ENCODE data around the gene CELF1.
"Not testable (repeated sequence)": the region's sequence is repeated elsewhere in the genome, so short reads cannot be mapped to it uniquely, and the experiment has no call there.

Gene CELF1

DNA sequence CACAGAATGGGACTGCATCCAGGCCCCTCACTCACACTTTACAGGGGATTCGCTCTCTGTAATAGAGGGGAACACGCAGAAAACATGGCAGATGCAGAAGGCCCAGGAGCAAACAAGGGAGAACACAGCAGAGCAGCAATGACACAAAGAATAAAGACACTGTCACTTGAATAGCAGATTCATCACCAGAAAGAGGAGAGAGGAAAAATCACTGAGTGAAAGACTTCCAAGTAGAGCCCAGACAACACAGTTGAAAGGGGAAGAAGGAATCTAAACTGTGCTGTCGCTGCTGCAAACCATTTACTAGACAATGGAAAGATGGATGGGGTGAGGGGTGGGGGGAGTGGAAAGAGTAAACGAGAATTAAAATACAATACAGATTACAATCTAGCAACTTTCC, 75.2 kb downstream of the CELF1 start:
- Mint-ChIP-seq H3K4me1 (ENCODE audit: low read depth) (no peaks in the 10 kb centered on the region), H3K36me3 (peaks cover 7% of the 10 kb centered on the region), H3K4me3 (no peak overlapping the region), H3K9me3 (ENCODE audit: low read depth) (no peaks in the 10 kb centered on the region), H3K27me3 (no peaks in the 10 kb centered on the region), H3K27ac (peak overlapping the region; percentile 58)

DNA sequence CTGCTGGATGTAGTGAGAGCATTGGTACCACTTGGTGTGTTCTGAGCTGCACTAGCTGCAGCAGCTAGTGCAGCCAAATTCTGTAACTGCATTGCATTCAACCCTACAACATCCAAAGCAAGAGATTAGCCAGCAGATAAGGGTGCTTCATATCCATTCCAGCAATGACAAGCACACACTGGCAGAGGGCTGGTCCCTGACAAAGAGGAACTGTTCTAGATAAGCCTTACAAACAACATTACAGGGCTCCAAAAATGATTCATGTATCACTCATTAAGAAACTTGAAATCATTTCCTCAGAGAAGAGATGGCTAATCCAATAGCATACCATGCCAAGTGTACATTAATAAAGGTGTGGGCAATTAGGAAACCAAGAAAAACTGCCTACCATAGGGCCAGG, 75.6 kb downstream of the CELF1 start:
- H3K36me3 Mint-ChIP-seq, result peaks cover 7% of the 10 kb centered on the region
- H3K4me1 Mint-ChIP-seq (ENCODE audit: low read depth), result no peaks in the 10 kb centered on the region
- H3K4me3 Mint-ChIP-seq, result no peak overlapping the region
- H3K9me3 Mint-ChIP-seq (ENCODE audit: low read depth), result no peaks in the 10 kb centered on the region
- H3K27ac Mint-ChIP-seq, result peak overlapping the region; percentile 58
- H3K27me3 Mint-ChIP-seq, result no peaks in the 10 kb centered on the region

DNA sequence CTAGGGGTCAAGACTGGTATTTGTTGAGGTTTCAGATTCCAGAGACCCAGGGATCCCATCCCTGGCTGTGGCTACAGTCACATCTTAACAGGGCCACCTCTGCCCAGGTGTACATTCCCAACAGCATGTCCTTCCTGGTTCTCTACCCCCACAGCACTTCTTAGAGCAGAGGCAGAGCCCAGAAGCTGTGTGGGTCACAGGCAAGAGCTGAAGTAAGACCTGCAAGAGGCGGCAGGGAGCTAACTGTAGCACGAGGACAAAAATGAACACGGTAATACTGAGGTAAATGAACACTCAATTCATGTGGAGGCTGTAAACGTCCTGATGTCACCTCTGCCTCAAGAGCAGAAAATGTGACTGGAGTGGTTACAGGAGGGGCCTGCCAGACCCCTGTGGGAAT, 82.3 kb downstream of the CELF1 start:
- peak overlapping the region; percentile 50 for H3K27ac Mint-ChIP-seq
- H3K4me3 Mint-ChIP-seq, result no peak overlapping the region
- H3K4me1 Mint-ChIP-seq (ENCODE audit: low read depth), result peaks cover 3% of the 10 kb centered on the region
- H3K9me3 Mint-ChIP-seq (ENCODE audit: low read depth), result no peaks in the 10 kb centered on the region
- peaks cover 4% of the 10 kb centered on the region for H3K36me3 Mint-ChIP-seq
- H3K27me3 Mint-ChIP-seq, result no peaks in the 10 kb centered on the region

DNA sequence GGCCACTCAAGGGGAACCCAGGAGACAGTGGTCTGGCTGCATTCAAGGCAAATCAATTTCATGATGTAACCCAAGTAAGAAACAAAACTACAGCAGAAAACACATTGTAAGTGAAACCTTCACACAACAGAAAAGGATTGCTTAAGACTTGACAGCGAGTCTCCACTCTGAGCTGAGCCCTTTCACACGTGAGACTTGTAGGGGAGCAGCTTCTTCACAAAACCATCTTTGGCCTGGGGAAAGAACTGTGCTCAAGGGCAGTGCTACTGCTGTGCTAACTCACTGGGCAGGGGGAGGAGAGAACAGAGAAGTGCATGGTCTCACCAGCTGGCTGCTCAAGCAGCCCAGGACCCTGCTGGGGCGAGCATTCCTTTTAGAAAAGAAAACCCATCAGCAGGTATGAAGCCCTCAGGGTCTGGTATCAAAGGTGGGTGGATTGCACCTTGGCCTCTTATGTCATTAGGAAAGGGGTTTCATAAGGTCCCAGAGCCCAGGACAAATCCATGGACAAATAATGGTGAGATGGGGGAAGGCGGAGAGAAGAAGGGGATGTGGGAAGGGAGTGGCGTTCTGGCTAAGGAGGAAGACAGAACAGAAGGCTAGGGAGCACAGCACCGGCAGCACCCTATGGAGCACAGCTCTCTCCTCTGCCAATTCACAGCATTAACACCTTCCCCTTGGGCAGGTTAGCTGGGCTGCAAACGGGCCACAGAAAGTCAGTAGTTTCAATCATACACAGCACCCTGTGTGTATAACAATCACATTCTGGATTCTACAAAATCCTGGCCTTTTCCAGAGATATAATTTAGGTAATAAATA, 83.4 kb downstream of the CELF1 start:
- Mint-ChIP-seq H3K9me3 (ENCODE audit: low read depth) (no peaks in the 10 kb centered on the region), H3K4me3 (no peak overlapping the region), H3K27ac (peak overlapping the region; percentile 22), H3K36me3 (peaks cover 2% of the 10 kb centered on the region), H3K27me3 (no peaks in the 10 kb centered on the region), H3K4me1 (ENCODE audit: low read depth) (peaks cover 3% of the 10 kb centered on the region)

DNA sequence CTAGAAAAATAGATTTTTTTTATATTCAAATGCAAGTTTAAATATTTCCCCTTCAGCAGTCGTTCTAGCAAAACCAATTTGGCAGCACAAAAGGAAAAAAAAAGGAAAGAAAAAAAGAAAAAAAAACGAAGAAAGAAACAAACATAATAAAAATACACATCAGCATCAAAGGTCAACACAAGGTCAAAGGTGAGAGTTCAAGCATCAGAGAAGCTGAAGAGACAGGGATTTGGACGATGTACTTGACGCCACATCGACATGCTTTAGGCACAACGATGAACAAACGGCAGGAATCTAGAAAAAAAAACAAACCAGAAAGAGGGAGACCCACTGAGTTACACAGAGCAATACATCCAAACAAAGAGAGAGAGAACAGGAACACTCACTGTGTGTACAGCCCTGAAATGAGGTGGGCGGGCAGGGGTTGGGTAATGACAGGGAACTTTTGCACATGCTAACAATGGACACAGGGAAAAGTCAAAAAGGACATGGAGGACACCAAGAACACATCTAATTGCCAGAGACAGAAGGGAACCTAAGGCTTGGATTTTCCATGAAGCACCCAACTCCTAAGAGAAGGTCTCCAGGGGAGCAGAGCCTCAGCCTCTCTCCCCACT, 84.2 kb downstream of the CELF1 start:
- Mint-ChIP-seq H3K4me3 (no peak overlapping the region), H3K27ac (peak overlapping the region; percentile 2), H3K4me1 (ENCODE audit: low read depth) (peaks cover 3% of the 10 kb centered on the region), H3K36me3 (no peaks in the 10 kb centered on the region), H3K9me3 (ENCODE audit: low read depth) (no peaks in the 10 kb centered on the region), H3K27me3 (no peaks in the 10 kb centered on the region)

DNA sequence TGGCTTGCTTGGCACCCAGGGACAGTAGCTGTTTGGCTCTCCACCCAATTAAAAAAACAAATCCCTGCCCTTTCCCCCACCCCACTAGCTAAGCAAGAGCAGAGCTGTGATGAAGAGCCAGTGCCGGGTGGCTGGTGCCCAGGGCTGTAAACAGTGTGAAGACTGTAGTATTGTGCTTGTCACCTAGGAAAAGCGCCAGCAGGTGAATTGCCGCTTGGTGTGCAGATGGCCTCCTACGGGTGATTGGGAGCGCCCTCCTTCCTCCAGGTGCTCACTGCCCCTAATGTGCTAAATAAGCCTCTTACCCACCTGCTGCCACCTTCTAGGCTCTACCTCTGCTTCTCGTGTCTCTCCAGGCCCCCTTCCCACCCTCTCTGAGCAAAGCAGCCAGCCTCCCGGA, 85.6 kb downstream of the CELF1 start:
- peaks cover 3% of the 10 kb centered on the region for H3K4me1 Mint-ChIP-seq (ENCODE audit: low read depth)
- H3K4me3 Mint-ChIP-seq, result no peak overlapping the region
- H3K27me3 Mint-ChIP-seq, result no peaks in the 10 kb centered on the region
- H3K9me3 Mint-ChIP-seq (ENCODE audit: low read depth), result no peaks in the 10 kb centered on the region
- no peaks in the 10 kb centered on the region for H3K36me3 Mint-ChIP-seq
- H3K27ac Mint-ChIP-seq, result peak overlapping the region; percentile 50

DNA sequence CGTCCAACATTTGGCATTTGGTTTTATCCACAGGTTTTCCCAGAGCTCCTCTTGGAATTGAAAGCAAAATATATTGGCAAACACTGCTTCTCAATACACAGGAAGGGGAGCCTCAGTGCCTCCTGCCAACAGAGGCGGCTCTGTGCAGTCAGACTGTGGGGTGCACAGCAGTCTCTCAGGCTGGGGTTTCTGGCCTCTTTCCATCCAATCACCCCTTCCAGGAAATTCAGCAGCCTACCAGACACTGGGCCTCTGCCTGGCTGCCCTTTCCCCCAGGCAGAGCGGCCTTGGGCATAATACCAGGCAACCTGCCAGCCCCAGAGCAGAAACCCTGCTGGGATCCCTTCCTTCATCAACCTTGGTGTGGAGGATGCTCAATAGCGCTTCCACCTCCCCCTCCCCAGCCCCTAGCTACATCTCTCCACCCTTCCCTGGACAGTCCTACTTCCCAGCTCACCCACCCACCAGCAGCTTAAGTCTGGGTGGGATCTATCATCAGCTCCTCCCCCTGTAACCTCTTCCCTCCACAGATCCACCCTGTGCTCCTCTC, 86.2 kb downstream of the CELF1 start:
- no peaks in the 10 kb centered on the region for H3K27me3 Mint-ChIP-seq
- peaks cover 3% of the 10 kb centered on the region for H3K4me1 Mint-ChIP-seq (ENCODE audit: low read depth)
- no peak overlapping the region for H3K27ac Mint-ChIP-seq
- H3K9me3 Mint-ChIP-seq (ENCODE audit: low read depth), result no peaks in the 10 kb centered on the region
- H3K36me3 Mint-ChIP-seq, result no peaks in the 10 kb centered on the region
- H3K4me3 Mint-ChIP-seq, result no peak overlapping the region

DNA sequence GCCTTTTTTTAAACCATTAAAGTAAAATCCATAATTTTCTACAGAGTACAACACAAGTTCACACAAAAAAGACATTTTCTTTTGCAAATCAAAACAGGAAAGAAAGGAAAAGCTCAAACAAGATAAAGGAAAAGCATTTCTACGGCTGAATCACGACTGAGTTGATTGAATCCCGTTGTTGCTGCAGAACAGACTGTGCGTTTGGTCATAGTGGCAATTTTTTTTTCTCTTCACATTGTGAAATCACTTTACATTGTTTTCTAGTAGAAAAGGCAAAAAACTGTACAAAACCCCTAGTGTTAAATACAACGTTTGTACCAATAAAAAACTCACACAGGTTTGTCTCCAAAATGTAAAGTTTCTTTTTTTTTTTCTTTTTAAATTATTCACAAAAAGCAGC, 86.7 kb downstream of the CELF1 start:
- H3K9me3 Mint-ChIP-seq (ENCODE audit: low read depth), result no peaks in the 10 kb centered on the region
- peak overlapping the region; percentile 61 for H3K27ac Mint-ChIP-seq
- H3K4me3 Mint-ChIP-seq, result no peak overlapping the region
- H3K27me3 Mint-ChIP-seq, result no peaks in the 10 kb centered on the region
- H3K4me1 Mint-ChIP-seq (ENCODE audit: low read depth), result peaks cover 3% of the 10 kb centered on the region
- H3K36me3 Mint-ChIP-seq, result no peaks in the 10 kb centered on the region

DNA sequence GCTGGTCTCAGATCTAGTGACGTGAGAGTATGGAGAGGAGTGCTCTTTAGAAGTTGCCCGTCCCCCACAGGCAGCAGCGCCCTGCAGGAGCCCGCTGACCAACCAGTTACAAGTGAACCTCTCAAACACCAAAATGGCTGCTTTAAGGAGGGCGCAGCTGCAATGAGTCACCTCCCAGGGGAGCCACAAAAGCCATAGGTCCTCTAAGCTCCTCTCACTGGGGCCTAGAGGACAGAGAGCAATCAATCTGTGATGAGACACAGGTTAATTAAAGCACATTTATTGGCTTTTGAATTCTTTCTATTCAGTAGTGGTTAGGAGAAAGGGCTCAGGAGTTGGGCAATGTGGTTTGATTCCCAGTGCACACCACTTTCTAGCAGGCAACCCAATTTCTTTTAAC, 88.4 kb downstream of the CELF1 start:
- Mint-ChIP-seq H3K27ac (peak overlapping the region; percentile 54), H3K36me3 (no peaks in the 10 kb centered on the region), H3K9me3 (ENCODE audit: low read depth) (no peaks in the 10 kb centered on the region), H3K27me3 (no peaks in the 10 kb centered on the region), H3K4me1 (ENCODE audit: low read depth) (peaks cover 3% of the 10 kb centered on the region), H3K4me3 (no peak overlapping the region)

DNA sequence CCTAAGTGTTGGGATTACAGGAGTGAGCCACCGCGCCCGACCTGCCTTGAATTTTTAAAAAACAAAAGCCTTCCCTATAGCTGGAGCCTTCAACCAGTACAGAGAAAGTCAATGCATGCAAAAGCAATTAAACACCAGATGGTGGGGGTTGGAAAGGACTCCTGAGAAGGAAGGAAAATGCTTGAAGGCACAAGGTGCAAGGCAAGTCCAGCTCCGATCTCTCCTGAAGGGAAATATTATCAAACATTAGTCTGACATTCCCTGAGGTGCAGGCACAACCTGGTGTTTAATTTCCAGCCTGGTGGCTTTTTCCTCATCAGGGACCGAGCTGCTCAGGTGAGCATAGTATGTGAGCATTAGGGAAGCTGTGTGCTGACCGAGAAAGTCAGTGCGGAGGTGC, 91.1 kb downstream of the CELF1 start:
- peak overlapping the region; percentile 73 for H3K27ac Mint-ChIP-seq
- H3K9me3 Mint-ChIP-seq (ENCODE audit: low read depth), result no peaks in the 10 kb centered on the region
- no peak overlapping the region for H3K4me3 Mint-ChIP-seq
- H3K4me1 Mint-ChIP-seq (ENCODE audit: low read depth), result no peaks in the 10 kb centered on the region
- H3K36me3 Mint-ChIP-seq, result no peaks in the 10 kb centered on the region
- H3K27me3 Mint-ChIP-seq, result no peaks in the 10 kb centered on the region

DNA sequence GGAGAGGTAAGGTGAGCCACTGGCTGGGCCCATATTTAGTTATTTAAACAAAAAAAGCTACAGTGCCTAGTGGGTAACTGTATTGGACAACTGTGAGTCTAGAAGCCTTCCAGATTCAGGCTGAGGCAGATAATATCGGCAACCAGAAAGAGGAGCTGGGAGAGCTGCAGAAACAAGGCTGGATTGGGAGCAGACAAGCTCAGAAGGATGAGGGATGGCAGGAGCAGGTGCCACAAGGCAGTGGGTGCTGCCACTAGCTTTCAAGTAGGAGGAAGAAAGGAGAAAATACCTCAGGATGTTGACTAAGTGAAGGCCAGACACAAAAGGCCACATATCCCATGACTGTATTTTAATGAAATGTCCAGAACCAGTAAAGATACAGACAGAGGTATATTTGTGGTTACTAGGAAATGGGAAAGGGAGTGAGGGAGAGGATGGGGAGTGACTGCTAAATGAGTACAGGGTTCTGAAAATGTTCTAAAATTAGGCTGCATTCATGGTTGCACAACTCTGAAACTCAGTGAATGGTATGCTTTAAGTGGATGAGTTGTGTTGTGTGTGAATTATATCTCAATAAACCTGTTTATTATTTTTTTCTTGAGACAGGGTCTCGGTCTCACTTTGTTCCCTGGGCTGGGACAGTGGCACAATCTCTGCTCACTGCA, 92.2 kb downstream of the CELF1 start:
- Mint-ChIP-seq H3K4me1 (ENCODE audit: low read depth) (no peaks in the 10 kb centered on the region), H3K36me3 (no peaks in the 10 kb centered on the region), H3K27me3 (no peaks in the 10 kb centered on the region), H3K9me3 (ENCODE audit: low read depth) (no peaks in the 10 kb centered on the region), H3K4me3 (no peak overlapping the region), H3K27ac (peak overlapping the region; percentile 46)

DNA sequence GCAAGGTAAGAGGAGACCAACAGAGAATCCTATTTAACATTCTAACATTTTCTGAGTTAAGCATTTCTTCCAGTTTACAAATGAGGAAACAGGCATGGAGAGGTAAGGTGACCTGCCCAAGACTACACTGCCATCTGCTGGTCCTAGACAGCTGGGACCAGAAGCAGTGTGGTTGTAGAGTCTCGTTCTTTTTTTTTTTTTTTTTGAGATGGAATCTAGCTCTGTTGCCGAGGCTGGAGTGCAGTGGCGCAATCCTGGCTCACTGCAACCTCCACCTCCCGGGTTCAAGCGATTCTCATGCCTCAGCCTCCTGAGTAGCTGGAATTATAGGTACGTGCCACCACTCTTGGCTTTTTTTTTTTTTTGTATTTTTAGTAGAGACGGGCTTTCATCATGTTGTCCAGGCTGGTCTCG, 98.7 kb downstream of the CELF1 start:
- H3K27ac Mint-ChIP-seq, result not testable (repeated sequence)

DNA sequence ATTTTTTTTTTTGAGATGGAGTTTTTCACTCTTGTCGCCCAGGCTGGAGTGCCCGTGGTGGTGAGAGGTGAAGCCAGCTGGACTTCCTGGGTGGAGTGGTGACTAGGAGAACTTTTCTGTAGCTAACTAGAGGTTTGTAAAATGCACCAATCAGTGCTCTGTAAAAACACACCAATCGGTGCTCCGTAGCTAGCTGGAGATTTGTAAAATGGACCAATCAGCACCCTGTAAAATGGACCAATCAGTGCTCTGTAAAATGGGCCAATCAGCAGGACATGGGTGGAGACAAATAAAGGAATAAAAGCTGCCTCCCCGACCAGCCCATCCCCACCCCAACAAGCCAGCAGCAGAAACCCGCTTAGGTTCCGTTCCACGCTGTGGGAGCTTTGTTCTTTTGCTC, 99.6 kb downstream of the CELF1 start:
- H3K9me3 Mint-ChIP-seq (ENCODE audit: low read depth), result no peaks in the 10 kb centered on the region
- no peak overlapping the region for H3K4me3 Mint-ChIP-seq
- H3K27ac Mint-ChIP-seq, result no peak overlapping the region
- H3K36me3 Mint-ChIP-seq, result no peaks in the 10 kb centered on the region
- H3K4me1 Mint-ChIP-seq (ENCODE audit: low read depth), result no peaks in the 10 kb centered on the region
- no peaks in the 10 kb centered on the region for H3K27me3 Mint-ChIP-seq

More for the DNA sequence above, 98.7 kb downstream of the CELF1 start:
- H3K4me1 Mint-ChIP-seq (ENCODE audit: low read depth); H3K4me3 Mint-ChIP-seq; H3K9me3 Mint-ChIP-seq (ENCODE audit: low read depth); H3K27me3 Mint-ChIP-seq; H3K36me3 Mint-ChIP-seq: not testable (repeated sequence)

DNA sequence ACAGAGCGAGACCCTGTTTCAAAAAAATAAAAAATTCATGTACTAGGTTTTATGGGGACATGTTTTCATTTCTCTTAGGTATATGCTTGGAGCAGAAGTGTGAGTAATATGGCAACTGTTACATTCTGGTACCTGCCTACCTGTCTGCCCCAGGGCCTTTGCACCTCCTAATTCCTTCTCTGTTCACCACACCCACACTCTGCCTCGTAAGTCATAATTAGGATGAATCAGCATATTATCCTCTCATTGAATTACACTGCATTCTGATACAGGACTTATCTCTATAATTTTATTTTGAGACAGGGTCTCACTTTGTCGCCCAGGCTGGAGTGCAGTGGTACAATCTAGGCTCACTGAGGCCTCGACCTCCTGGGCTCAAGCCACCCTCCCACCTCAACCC, 100.9 kb downstream of the CELF1 start:
- H3K27me3 Mint-ChIP-seq, result no peaks in the 10 kb centered on the region
- H3K27ac Mint-ChIP-seq, result no peak overlapping the region
- no peak overlapping the region for H3K4me3 Mint-ChIP-seq
- H3K4me1 Mint-ChIP-seq (ENCODE audit: low read depth), result no peaks in the 10 kb centered on the region
- no peaks in the 10 kb centered on the region for H3K9me3 Mint-ChIP-seq (ENCODE audit: low read depth)
- no peaks in the 10 kb centered on the region for H3K36me3 Mint-ChIP-seq

DNA sequence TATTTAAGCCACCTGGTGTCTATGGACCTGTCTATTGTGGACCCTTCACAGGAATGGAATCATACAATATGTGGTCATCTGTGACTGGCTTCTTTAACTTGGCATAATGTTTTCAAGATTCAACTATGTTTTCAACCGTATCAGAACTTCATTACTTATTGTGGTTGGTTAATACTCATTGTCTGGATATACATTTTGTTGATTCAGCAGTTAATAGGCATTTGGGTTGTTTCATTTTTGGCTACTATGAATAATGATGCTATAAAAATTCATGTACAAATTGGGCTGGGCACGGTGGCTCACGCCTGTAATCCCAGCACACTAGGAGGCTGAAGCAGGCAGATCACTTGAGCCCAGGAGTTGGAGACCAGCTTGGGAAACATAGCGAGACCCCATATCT, 101.5 kb downstream of the CELF1 start:
- no peaks in the 10 kb centered on the region for H3K9me3 Mint-ChIP-seq (ENCODE audit: low read depth)
- no peaks in the 10 kb centered on the region for H3K4me1 Mint-ChIP-seq (ENCODE audit: low read depth)
- H3K27ac Mint-ChIP-seq, result no peak overlapping the region
- no peaks in the 10 kb centered on the region for H3K36me3 Mint-ChIP-seq
- no peak overlapping the region for H3K4me3 Mint-ChIP-seq
- no peaks in the 10 kb centered on the region for H3K27me3 Mint-ChIP-seq
